Measurements from ENCODE around the gene HNRNPLL. TPM values are rescaled to one million over a fixed set of nuclear protein-coding genes. Genes with fewer than 3 reads are reported as not detected.

The HNRNPLL gene
- total RNA-seq, 1 experiment from 2014 or later: 43.2 TPM

GRCh38 chr2:38619458-38620164 is 16.9 kb upstream of the HNRNPLL start:
- H3K4me3 ChIP-seq (replicated peaks in 1 of 2; ENCODE audit: low read depth in 1 of 2, low read length in 2 of 2): no peak overlapping the region
- CTCF ChIA-PET: no interaction called here
- RAD21 ChIA-PET (ENCODE audit: low non-redundant PET in 1 of 2, low total read pairs in 2 of 2, uncharacterized antibody in 2 of 2, unreplicated experiment in 2 of 2): no interaction called here
- H3K27me3 ChIP-seq (ENCODE audit: insufficient read depth, low read length): no peaks in the 10 kb centered on the region
- no peaks in the 10 kb centered on the region for H3K79me2 ChIP-seq (ENCODE audit: insufficient read depth, low read length)
- H3K4me2 ChIP-seq (ENCODE audit: low read length): no peak overlapping the region
- TF ChIP-seq SIN3A (IDR thresholded peaks at IDR 0.05; ENCODE audit: low read depth): no peak
- TF ChIP-seq RAD21 (IDR thresholded peaks at IDR 0.05; ENCODE audit: low read depth): no peak
- TF ChIP-seq YY1 (IDR thresholded peaks at IDR 0.05; ENCODE audit: extremely low read depth, insufficient replicate concordance, low read depth, low read length): no peak
- no peak for TF ChIP-seq EGR1 (IDR thresholded peaks at IDR 0.05; ENCODE audit: low read depth)
- TF ChIP-seq TCF7L2 (IDR thresholded peaks at IDR 0.05; ENCODE audit: borderline replicate concordance, extremely low read depth, insufficient read depth, insufficient read length): no peak
- TF ChIP-seq EZH2 (IDR thresholded peaks at IDR 0.05): no peak
- TF ChIP-seq CTCF (IDR thresholded peaks at IDR 0.05 in 2 of 3, conservative IDR thresholded peaks at IDR 0.05 in 1 of 3; ENCODE audit: borderline replicate concordance in 1 of 3, insufficient read depth in 1 of 3, low read depth in 2 of 3, low read length in 2 of 3): no peak
- no peak for TF ChIP-seq POLR2A (IDR thresholded peaks at IDR 0.05; ENCODE audit: borderline replicate concordance, extremely low read depth, insufficient read depth, insufficient read length)
- ATAC-seq: no peak
- H3K36me3 ChIP-seq (ENCODE audit: control insufficient read depth in 1 of 2, insufficient read depth in 2 of 2, low read length in 2 of 2): no peaks in the 10 kb centered on the region
- no peaks in the 10 kb centered on the region for H3K9me2 ChIP-seq (ENCODE audit: insufficient read depth)
- no peak for DNase-seq (ENCODE audit: low read depth, low spot score)
- no peaks in the 10 kb centered on the region for H3K4me1 ChIP-seq (ENCODE audit: control insufficient read depth in 1 of 2, insufficient read depth in 2 of 2, low read length in 2 of 2)
- no peak overlapping the region for H3K27ac ChIP-seq (ENCODE audit: low read depth, low read length)
- intact Hi-C loops (cut with micrococcal nuclease): no loop called here
- no peak overlapping the region for H3K9ac ChIP-seq (ENCODE audit: low read length)
- no TSS peak for BruUV-seq (replicated peaks)
- no peaks in the 10 kb centered on the region for H3K9me3 ChIP-seq (ENCODE audit: control insufficient read depth in 1 of 2, insufficient read depth in 1 of 2, low read depth in 1 of 2, low read length in 2 of 2)
- no peak overlapping the region for H2AFZ ChIP-seq (ENCODE audit: low read depth, low read length, poor library complexity, severe bottlenecking)
- POLR2A ChIA-PET: no interaction called here
- no peaks in the 10 kb centered on the region for H4K20me1 ChIP-seq (ENCODE audit: insufficient read depth)
